K562 (cell line): Measurements from ENCODE around the gene FLAD1. TPM values are rescaled to one million over a fixed set of nuclear protein-coding genes. Genes with fewer than 3 reads are reported as not detected.
A peak's percentile ranks its signal among the peaks of the same experiment; 100 is the strongest.

Experiments used
- BMI1 ChIP-seq: fragments of 150-350 bp; IDR thresholded peaks from 2 replicates; pipeline ENCODE4 v1.6.1; 2014; ENCODE audit warnings: low read length
- ILK ChIP-seq: fragments of 450-650 bp; IDR thresholded peaks from 2 replicates; pipeline ENCODE4 v1.6.1; 2016; ENCODE audit warnings: missing genetic modification characterization, low read depth, mild to moderate bottlenecking, missing compliant biosample characterization, moderate library complexity, borderline replicate concordance
- KLF1 ChIP-seq: fragments of 450-650 bp; IDR thresholded peaks from 2 replicates; pipeline ENCODE4 v1.6.1; 2016; ENCODE audit warnings: missing genetic modification characterization, missing compliant biosample characterization
- MCM3 ChIP-seq: fragments of 450-650 bp; IDR thresholded peaks from 2 replicates; pipeline ENCODE4 v1.6.1; 2016
- MXD1 ChIP-seq: fragments of 250-450 bp; sonication (Bioruptor Pico); IDR thresholded peaks from 2 replicates; pipeline ENCODE4 v1.8.0; 2021; ENCODE audit warnings: borderline replicate concordance, mild to moderate bottlenecking, moderate library complexity; ENCODE audit not compliant: poor library complexity, severe bottlenecking
- POU5F1 ChIP-seq: fragments of 150-350 bp; IDR thresholded peaks from 2 replicates; pipeline ENCODE4 v1.6.1; 2014; ENCODE audit warnings: borderline replicate concordance, low read length, low read depth, mild to moderate bottlenecking; ENCODE audit not compliant: partially characterized antibody
- PRDM10 ChIP-seq: fragments of 450-650 bp; IDR thresholded peaks from 2 replicates; pipeline ENCODE4 v1.6.1; 2018; ENCODE audit not compliant: partially characterized antibody
- RCOR1 ChIP-seq, 2 experiments: IDR thresholded peaks; 2 replicates each; pipeline ENCODE4 v1.6.1; 2012; ENCODE audit warnings: low read depth in 2 of 2, low read length in 2 of 2, borderline replicate concordance in 1 of 2, improper control_type of control experiment in 1 of 2
- SMAD4 ChIP-seq: fragments of 250-450 bp; sonication (Bioruptor Pico); conservative IDR thresholded peaks from 2 replicates; pipeline ENCODE4 v1.8.0; 2021; ENCODE audit warnings: inconsistent platforms, mild to moderate bottlenecking, moderate library complexity
- SP1 ChIP-seq: sonication (generic); formaldehyde crosslinking; IDR thresholded peaks from 2 replicates; pipeline ENCODE4 v1.8.1; 2022; ENCODE audit warnings: mild to moderate bottlenecking, missing genetic modification reagents
- USF1 ChIP-seq: sonication (generic); formaldehyde crosslinking; IDR thresholded peaks from 2 replicates; pipeline ENCODE4 v1.9.0; 2022; ENCODE audit warnings: mild to moderate bottlenecking, missing genetic modification reagents
- polyA plus RNA-seq, 8 experiments: library from polyadenylated mRNA; depleted of rRNA in 4 of 8; stranded (reverse) in 5 of 8; unstranded in 3 of 8; fragments of >200 nt; fragmentation: Nextera tagmentation in 2 of 8; fragmentation: Illumina TruSeq in 1 of 8; extraction: Ambion mirVana in 2 of 8; extraction: Trizol in 1 of 8; gene quantifications; 2 replicates each; pipeline versions ENCODE4 v1.2.1 to v1.2.3, GENCODE V29; 2011 to 2014; ENCODE audit warnings: inconsistent platforms in 1 of 8, missing spikeins in 1 of 8
- total RNA-seq, 7 experiments: library from RNA; depleted of rRNA in 6 of 7; stranded (reverse); fragments of >200 nt in 6 of 7; fragmentation: Illumina TruSeq in 2 of 7; extraction: Trizol in 2 of 7; gene quantifications; 2 replicates each; pipeline versions ENCODE4 v1.2.1 to v1.2.3, GENCODE V29; 2011 to 2021; ENCODE audit warnings: low replicate concordance in 1 of 7
- TF ChIP-seq, protein P1 (sequence below), 2 experiments: fragments of 450-650 bp; formaldehyde crosslinking in 1 of 2; IDR thresholded peaks; 2 replicates each; pipeline versions ENCODE4 v1.4.0 to v1.6.1; 2014 to 2020; ENCODE audit warnings: mild to moderate bottlenecking in 2 of 2, borderline replicate concordance in 1 of 2, low read depth in 1 of 2

The FLAD1 gene
- total and polyA plus RNA-seq, 9 of the 15 experiments (the other 6 are each of a cell fraction or from before 2014, with no cell fraction given) = 24.9 to 85.8 (median 67.0) TPM

GRCh38 chr1:154988058-154988954, 5.2 kb downstream of the FLAD1 start (continued):
- TF ChIP-seq ILK (tag) (no peak), SP1 (CRISPR knock-in tag) (no peak), SMAD4 (CRISPR knock-in tag) (no peak), MCM3 (no peak), RCOR1 (IDR thresholded peaks at IDR 0.05; ENCODE audit: borderline replicate concordance in 1 of 2, low read depth in 2 of 2, low read length in 2 of 2) (0 out of 4 replicates have a peak, but pooled peaks of 1 of the 2 experiments have one; percentile 11), KLF1 (no peak), BMI1 (no peak), USF1 (CRISPR knock-in tag) (peak; percentile 23; the same call in 1 of the 2 replicates), POU5F1 (no peak), PRDM10 (peak; percentile 43), MXD1 (CRISPR knock-in tag) (no peak)
- TF ChIP-seq, protein P1, sequence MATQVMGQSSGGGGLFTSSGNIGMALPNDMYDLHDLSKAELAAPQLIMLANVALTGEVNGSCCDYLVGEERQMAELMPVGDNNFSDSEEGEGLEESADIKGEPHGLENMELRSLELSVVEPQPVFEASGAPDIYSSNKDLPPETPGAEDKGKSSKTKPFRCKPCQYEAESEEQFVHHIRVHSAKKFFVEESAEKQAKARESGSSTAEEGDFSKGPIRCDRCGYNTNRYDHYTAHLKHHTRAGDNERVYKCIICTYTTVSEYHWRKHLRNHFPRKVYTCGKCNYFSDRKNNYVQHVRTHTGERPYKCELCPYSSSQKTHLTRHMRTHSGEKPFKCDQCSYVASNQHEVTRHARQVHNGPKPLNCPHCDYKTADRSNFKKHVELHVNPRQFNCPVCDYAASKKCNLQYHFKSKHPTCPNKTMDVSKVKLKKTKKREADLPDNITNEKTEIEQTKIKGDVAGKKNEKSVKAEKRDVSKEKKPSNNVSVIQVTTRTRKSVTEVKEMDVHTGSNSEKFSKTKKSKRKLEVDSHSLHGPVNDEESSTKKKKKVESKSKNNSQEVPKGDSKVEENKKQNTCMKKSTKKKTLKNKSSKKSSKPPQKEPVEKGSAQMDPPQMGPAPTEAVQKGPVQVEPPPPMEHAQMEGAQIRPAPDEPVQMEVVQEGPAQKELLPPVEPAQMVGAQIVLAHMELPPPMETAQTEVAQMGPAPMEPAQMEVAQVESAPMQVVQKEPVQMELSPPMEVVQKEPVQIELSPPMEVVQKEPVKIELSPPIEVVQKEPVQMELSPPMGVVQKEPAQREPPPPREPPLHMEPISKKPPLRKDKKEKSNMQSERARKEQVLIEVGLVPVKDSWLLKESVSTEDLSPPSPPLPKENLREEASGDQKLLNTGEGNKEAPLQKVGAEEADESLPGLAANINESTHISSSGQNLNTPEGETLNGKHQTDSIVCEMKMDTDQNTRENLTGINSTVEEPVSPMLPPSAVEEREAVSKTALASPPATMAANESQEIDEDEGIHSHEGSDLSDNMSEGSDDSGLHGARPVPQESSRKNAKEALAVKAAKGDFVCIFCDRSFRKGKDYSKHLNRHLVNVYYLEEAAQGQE (IDR thresholded peaks at IDR 0.05; ENCODE audit: borderline replicate concordance) = peak; percentile 19; the same call in 1 of the 2 replicates
- TF ChIP-seq, protein P1 (CRISPR knock-in tag; IDR thresholded peaks at IDR 0.05; ENCODE audit: low read depth) = no peak
